Vagina (tissue), 2 donors: ENCODE measurements around the gene NRXN3. TPM values are rescaled to one million over a fixed set of nuclear protein-coding genes. Genes with fewer than 3 reads are reported as not detected.

ENCODE experiments used
- DNase-seq, 2 donors: peaks; one replicate each; pipeline ENCODE4 v3.0.0-alpha.2; 2017; ENCODE audit errors: extremely low spot score in 2 of 2
- H3K27ac ChIP-seq: fragments of 200-600 bp; sonication (generic); one replicate; pipeline ENCODE4 v1.5.1; 2019
- H3K27me3 ChIP-seq: fragments of 200-600 bp; sonication (generic); one replicate; pipeline ENCODE4 v1.5.1; 2019
- H3K36me3 ChIP-seq, 2 donors: fragments of 200-600 bp; sonication (generic); one replicate each; pipeline ENCODE4 v1.5.1; 2017 to 2019
- H3K4me1 ChIP-seq: fragments of 200-600 bp; sonication (generic); one replicate; pipeline ENCODE4 v1.5.1; 2019
- H3K4me3 ChIP-seq, 2 donors: fragments of 200-600 bp; sonication (generic); 1 replicate in 1 of 2; 2 replicates in 1 of 2; pipeline ENCODE4 v1.5.1; 2016 to 2019
- H3K9me3 ChIP-seq: fragments of 200-600 bp; sonication (generic); one replicate; pipeline ENCODE4 v1.5.1; 2019
- POLR2A ChIP-seq, 2 donors: fragments of 450-650 bp; IDR thresholded peaks; one replicate each; pipeline ENCODE4 v1.6.1; 2017; ENCODE audit warnings: antibody characterized with exemption in 2 of 2, mild to moderate bottlenecking in 2 of 2, moderate library complexity in 2 of 2
- POLR2AphosphoS5 ChIP-seq, 2 donors: sonication (generic); formaldehyde crosslinking; IDR thresholded peaks; one replicate each; pipeline ENCODE4 v1.9.0; 2017; ENCODE audit warnings: antibody characterized with exemption in 2 of 2, mild to moderate bottlenecking in 2 of 2, low read depth in 1 of 2; ENCODE audit not compliant: insufficient read depth in 1 of 2
- intact Hi-C: fragments of 100-400 bp; cut with DNase I; formaldehyde crosslinking; loops from one replicate; pipeline ENCODE4 v1.15.1; 2023
- total RNA-seq: library from RNA; depleted of rRNA; stranded (reverse); fragments of >200 nt; gene quantifications from one replicate; pipeline ENCODE4 v1.2.3, GENCODE V29; 2016
- TF ChIP-seq, protein P1 (sequence below), 3 experiments: fragments of 450-650 bp in 2 of 3; fragments of 200-600 bp in 1 of 3; sonication (generic) in 1 of 3; IDR thresholded peaks; one replicate each; pipeline ENCODE4 v1.5.1; 2017 to 2019; ENCODE audit warnings: antibody characterized with exemption in 3 of 3, mild to moderate bottlenecking in 2 of 3, moderate library complexity in 2 of 3

Gene NRXN3
- total RNA-seq, 1 donor from 2014 or later, result 4.7 TPM

DNA sequence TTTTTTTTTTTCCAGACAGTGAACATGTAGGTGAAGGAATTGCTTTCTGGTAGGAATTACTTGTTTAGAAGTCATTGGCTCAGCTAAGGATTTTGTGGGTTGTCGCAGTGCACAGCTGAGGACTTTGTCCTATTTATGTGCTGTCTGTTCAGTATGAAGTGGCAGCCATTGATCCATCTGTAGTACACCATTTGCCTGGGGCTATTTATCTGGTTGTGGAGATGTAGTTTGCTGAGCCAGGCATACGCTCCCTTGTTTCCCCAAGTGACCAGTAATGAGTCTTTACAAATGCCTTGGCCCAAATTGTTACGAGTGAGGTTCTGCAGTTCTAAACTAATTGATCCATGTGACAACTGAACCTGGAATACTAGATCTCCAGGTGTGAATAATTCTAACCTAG is 140.1 kb downstream of the NRXN3 start:
- intact Hi-C loops, result no loop called here
- Histone ChIP-seq H3K36me3 (no peaks in the 10 kb centered on the region), H3K4me3 (no peak overlapping the region), H3K27ac (no peak overlapping the region), H3K27me3 (no peaks in the 10 kb centered on the region), H3K4me1 (no peaks in the 10 kb centered on the region), H3K9me3 (no peaks in the 10 kb centered on the region)
- no peak for TF ChIP-seq POLR2A (IDR thresholded peaks at IDR 0.05)
- no peak for TF ChIP-seq POLR2AphosphoS5 (IDR thresholded peaks at IDR 0.05; ENCODE audit: insufficient read depth in 1 of 2, low read depth in 1 of 2)
- TF ChIP-seq, protein P1, sequence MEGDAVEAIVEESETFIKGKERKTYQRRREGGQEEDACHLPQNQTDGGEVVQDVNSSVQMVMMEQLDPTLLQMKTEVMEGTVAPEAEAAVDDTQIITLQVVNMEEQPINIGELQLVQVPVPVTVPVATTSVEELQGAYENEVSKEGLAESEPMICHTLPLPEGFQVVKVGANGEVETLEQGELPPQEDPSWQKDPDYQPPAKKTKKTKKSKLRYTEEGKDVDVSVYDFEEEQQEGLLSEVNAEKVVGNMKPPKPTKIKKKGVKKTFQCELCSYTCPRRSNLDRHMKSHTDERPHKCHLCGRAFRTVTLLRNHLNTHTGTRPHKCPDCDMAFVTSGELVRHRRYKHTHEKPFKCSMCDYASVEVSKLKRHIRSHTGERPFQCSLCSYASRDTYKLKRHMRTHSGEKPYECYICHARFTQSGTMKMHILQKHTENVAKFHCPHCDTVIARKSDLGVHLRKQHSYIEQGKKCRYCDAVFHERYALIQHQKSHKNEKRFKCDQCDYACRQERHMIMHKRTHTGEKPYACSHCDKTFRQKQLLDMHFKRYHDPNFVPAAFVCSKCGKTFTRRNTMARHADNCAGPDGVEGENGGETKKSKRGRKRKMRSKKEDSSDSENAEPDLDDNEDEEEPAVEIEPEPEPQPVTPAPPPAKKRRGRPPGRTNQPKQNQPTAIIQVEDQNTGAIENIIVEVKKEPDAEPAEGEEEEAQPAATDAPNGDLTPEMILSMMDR (IDR thresholded peaks at IDR 0.05), result no peak
- DNase-seq, result no peak

DNA sequence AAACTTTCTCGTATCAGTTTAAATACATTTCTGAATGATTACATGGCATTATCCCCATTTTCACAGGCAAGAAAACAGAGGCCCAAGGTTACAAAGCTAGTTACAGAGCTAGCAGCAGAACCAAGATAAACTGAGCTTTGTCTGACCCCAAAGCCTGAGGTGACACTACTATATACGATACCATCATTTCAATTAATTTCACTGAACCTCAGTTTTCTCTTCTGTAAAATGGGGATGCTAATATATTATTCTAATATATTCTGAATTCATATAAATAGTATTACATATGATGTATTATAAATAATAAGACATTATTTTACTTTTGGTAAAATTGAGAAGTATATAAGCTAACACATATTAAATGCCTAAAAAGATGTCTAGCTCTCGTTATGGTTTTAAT is 143.3 kb downstream of the NRXN3 start:
- H3K36me3 ChIP-seq, result no peaks in the 10 kb centered on the region
- no peak overlapping the region for H3K4me3 ChIP-seq
- intact Hi-C loops, result no loop called here
- TF ChIP-seq, protein P1 (IDR thresholded peaks at IDR 0.05), result no peak
- TF ChIP-seq POLR2AphosphoS5 (IDR thresholded peaks at IDR 0.05; ENCODE audit: insufficient read depth in 1 of 2, low read depth in 1 of 2) (no peak), POLR2A (IDR thresholded peaks at IDR 0.05) (no peak)
- no peaks in the 10 kb centered on the region for H3K9me3 ChIP-seq
- H3K27me3 ChIP-seq, result no peaks in the 10 kb centered on the region
- no peak overlapping the region for H3K27ac ChIP-seq
- DNase-seq, result no peak
- no peaks in the 10 kb centered on the region for H3K4me1 ChIP-seq

DNA sequence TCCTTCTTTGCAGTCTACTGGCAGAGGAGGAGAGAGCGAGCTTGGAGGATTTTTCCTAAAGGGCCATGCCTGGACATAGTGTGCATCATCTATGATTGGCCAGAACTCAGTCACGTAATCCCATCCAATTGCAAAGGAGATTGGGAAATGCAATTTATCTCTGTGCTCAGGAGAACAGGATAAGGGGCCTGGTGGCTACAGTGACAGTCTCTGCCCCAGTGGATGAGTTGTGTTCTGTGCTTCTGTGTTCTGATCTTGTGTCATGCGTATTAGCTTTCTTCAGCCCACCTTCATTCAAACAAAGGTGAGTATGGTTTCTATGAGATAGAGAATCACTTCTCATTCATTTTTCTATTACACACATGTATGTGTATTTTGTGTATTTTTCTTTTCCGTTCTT is 144.3 kb downstream of the NRXN3 start:
- Histone ChIP-seq H3K4me3 (no peak overlapping the region), H3K27me3 (no peaks in the 10 kb centered on the region), H3K27ac (no peak overlapping the region), H3K36me3 (no peaks in the 10 kb centered on the region), H3K4me1 (no peaks in the 10 kb centered on the region), H3K9me3 (no peaks in the 10 kb centered on the region)
- intact Hi-C loops, result no loop called here
- no peak for DNase-seq
- TF ChIP-seq POLR2AphosphoS5 (IDR thresholded peaks at IDR 0.05; ENCODE audit: insufficient read depth in 1 of 2, low read depth in 1 of 2), result no peak
- TF ChIP-seq, protein P1 (IDR thresholded peaks at IDR 0.05), result no peak
- no peak for TF ChIP-seq POLR2A (IDR thresholded peaks at IDR 0.05)

DNA sequence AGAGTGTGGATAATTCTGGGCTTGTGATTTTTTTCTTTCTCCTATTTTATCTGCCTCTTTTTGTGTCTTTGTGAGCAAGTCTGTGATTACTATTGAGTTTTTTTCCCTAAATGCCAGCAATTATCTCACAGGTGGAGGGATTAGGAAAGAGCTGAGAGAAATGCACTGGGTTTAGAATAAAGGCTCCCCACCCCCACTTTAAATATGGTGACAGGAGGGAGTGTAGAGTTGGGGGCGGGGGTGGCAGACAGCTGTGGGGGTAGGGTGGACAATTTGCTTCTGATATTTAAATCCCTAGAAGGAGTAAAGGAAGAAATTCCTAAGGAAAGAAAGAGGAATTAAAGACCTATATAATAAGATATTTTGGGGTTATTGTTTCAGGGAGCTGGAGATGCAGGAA is 145.9 kb downstream of the NRXN3 start:
- Histone ChIP-seq H3K4me1 (no peaks in the 10 kb centered on the region), H3K9me3 (no peaks in the 10 kb centered on the region), H3K27me3 (no peaks in the 10 kb centered on the region), H3K4me3 (no peak overlapping the region), H3K36me3 (no peaks in the 10 kb centered on the region), H3K27ac (no peak overlapping the region)
- intact Hi-C loops, result no loop called here
- no peak for DNase-seq
- TF ChIP-seq POLR2AphosphoS5 (IDR thresholded peaks at IDR 0.05; ENCODE audit: insufficient read depth in 1 of 2, low read depth in 1 of 2) (no peak), POLR2A (IDR thresholded peaks at IDR 0.05) (no peak)
- TF ChIP-seq, protein P1 (IDR thresholded peaks at IDR 0.05), result no peak

DNA sequence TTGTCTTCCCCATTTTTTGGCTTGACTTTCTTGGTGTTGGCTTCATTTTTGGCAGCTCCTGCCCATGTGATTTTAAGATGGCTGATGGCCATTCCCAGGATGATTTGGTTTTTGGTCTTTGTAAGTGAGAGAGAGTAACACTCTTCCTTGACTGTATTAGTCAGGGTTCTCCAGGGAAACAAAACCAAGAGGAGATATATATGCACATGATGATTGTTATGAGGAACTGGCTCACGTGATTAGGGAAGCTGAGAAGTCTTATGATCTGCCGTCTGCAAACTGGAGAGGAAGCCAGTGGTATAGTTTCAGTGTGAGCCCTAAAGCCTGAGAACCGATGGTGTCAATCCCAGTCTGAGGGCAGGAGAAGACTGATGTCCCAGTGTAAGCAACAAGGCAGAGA is 146.6 kb downstream of the NRXN3 start:
- no peak for DNase-seq
- no peaks in the 10 kb centered on the region for H3K36me3 ChIP-seq
- H3K27ac ChIP-seq, result no peak overlapping the region
- H3K9me3 ChIP-seq, result no peaks in the 10 kb centered on the region
- intact Hi-C loops, result no loop called here
- H3K4me3 ChIP-seq, result no peak overlapping the region
- no peaks in the 10 kb centered on the region for H3K4me1 ChIP-seq
- H3K27me3 ChIP-seq, result no peaks in the 10 kb centered on the region
- TF ChIP-seq, protein P1 (IDR thresholded peaks at IDR 0.05), result no peak
- TF ChIP-seq POLR2A (IDR thresholded peaks at IDR 0.05), result no peak
- no peak for TF ChIP-seq POLR2AphosphoS5 (IDR thresholded peaks at IDR 0.05; ENCODE audit: insufficient read depth in 1 of 2, low read depth in 1 of 2)
